HepG2 (cell line): ENCODE results near the gene PSMD3. TPM values are rescaled to one million over a fixed set of nuclear protein-coding genes. Genes with fewer than 3 reads are reported as not detected.

Experiments used
- BCL6 ChIP-seq: IDR thresholded peaks from 2 replicates; pipeline ENCODE4 v1.6.1; 2016; ENCODE audit warnings: missing genetic modification reagents, missing compliant biosample characterization
- E2F1 ChIP-seq: sonication (generic); formaldehyde crosslinking; IDR thresholded peaks from 2 replicates; pipeline ENCODE4 v1.5.0; 2020; ENCODE audit warnings: missing genetic modification reagents
- EP300 ChIP-seq, 3 experiments: sonication (generic) in 1 of 3; formaldehyde crosslinking in 1 of 3; IDR thresholded peaks; 2 replicates each; pipeline versions ENCODE4 v1.5.1 to v1.6.1; 2011 to 2020; ENCODE audit warnings: low read depth in 2 of 3, low read length in 2 of 3, borderline replicate concordance in 1 of 3, improper control_type of control experiment in 1 of 3, mild to moderate bottlenecking in 1 of 3, missing genetic modification reagents in 1 of 3, moderate library complexity in 1 of 3
- FOXA3 ChIP-seq: IDR thresholded peaks from 2 replicates; pipeline ENCODE4 v1.6.1; 2016; ENCODE audit warnings: missing genetic modification reagents, missing compliant biosample characterization
- FOXO1 ChIP-seq: sonication (generic); formaldehyde crosslinking; IDR thresholded peaks from 2 replicates; pipeline ENCODE4 v1.4.0; 2020; ENCODE audit warnings: missing genetic modification reagents
- FOXP1 ChIP-seq, 2 experiments: fragments of 450-650 bp in 1 of 2; IDR thresholded peaks; 2 replicates each; pipeline ENCODE4 v1.6.1; 2017 to 2018; ENCODE audit warnings: antibody characterized with exemption in 1 of 2
- NCOA1 ChIP-seq: sonication (generic); formaldehyde crosslinking; IDR thresholded peaks from 2 replicates; pipeline ENCODE4 v1.9.0; 2021; ENCODE audit warnings: missing genetic modification reagents
- NR2F6 ChIP-seq, 2 experiments: IDR thresholded peaks; 2 replicates each; pipeline ENCODE4 v1.6.1; 2016; ENCODE audit warnings: antibody characterized with exemption in 1 of 2, mild to moderate bottlenecking in 1 of 2
- PITX1 ChIP-seq: sonication (generic); formaldehyde crosslinking; IDR thresholded peaks from 2 replicates; pipeline ENCODE4 v1.5.1; 2020; ENCODE audit warnings: mild to moderate bottlenecking, missing genetic modification reagents
- PLRG1 ChIP-seq: fragments of 450-650 bp; conservative IDR thresholded peaks from 2 replicates; pipeline ENCODE4 v1.6.1; 2016
- RNF219 ChIP-seq: sonication (generic); formaldehyde crosslinking; IDR thresholded peaks from 2 replicates; pipeline ENCODE4 v1.5.0; 2020; ENCODE audit warnings: mild to moderate bottlenecking, missing genetic modification reagents
- RXRB ChIP-seq: IDR thresholded peaks from 2 replicates; pipeline ENCODE4 v1.6.1; 2016; ENCODE audit warnings: borderline replicate concordance, missing genetic modification reagents, missing compliant biosample characterization
- ZBTB39 ChIP-seq: sonication (generic); formaldehyde crosslinking; IDR thresholded peaks from 2 replicates; pipeline ENCODE4 v1.5.0; 2020; ENCODE audit warnings: missing genetic modification reagents
- ZMYM3 ChIP-seq: sonication (generic); formaldehyde crosslinking; IDR thresholded peaks from 2 replicates; pipeline ENCODE4 v1.5.1; 2020; ENCODE audit warnings: mild to moderate bottlenecking, missing genetic modification reagents
- ZMYM4 ChIP-seq: sonication (generic); formaldehyde crosslinking; IDR thresholded peaks from 2 replicates; pipeline ENCODE4 v1.8.1; 2023; ENCODE audit warnings: mild to moderate bottlenecking, missing genetic modification reagents
- ZNF235 ChIP-seq: sonication (generic); formaldehyde crosslinking; IDR thresholded peaks from 2 replicates; pipeline ENCODE4 v1.8.1; 2023; ENCODE audit warnings: mild to moderate bottlenecking, missing genetic modification reagents, borderline replicate concordance
- ZNF333 ChIP-seq: sonication (generic); formaldehyde crosslinking; IDR thresholded peaks from 2 replicates; pipeline ENCODE4 v1.4.0; 2020; ENCODE audit warnings: mild to moderate bottlenecking, missing genetic modification reagents, borderline replicate concordance
- ZNF354B ChIP-seq: sonication (generic); formaldehyde crosslinking; IDR thresholded peaks from 2 replicates; pipeline ENCODE4 v1.8.0; 2022; ENCODE audit warnings: mild to moderate bottlenecking, missing genetic modification reagents
- ZNF7 ChIP-seq: IDR thresholded peaks from 2 replicates; pipeline ENCODE4 v1.6.1; 2016; ENCODE audit warnings: missing biosample characterization, missing genetic modification reagents
- ZNF776 ChIP-seq: sonication (generic); formaldehyde crosslinking; IDR thresholded peaks from 2 replicates; pipeline ENCODE4 v1.4.0; 2020; ENCODE audit warnings: mild to moderate bottlenecking, missing genetic modification reagents
- ZSCAN31 ChIP-seq: sonication (generic); formaldehyde crosslinking; IDR thresholded peaks from 2 replicates; pipeline ENCODE4 v1.5.0; 2020; ENCODE audit warnings: low read depth, mild to moderate bottlenecking, missing genetic modification reagents
- polyA plus RNA-seq, 8 experiments: library from polyadenylated mRNA; depleted of rRNA in 3 of 8; stranded (reverse) in 7 of 8; unstranded in 1 of 8; fragments of >200 nt; fragmentation: Illumina TruSeq in 4 of 8; extraction: Trizol in 4 of 8; gene quantifications; 2 replicates each; pipeline versions ENCODE4 v1.2.1 to v1.2.3, GENCODE V29; 2011 to 2016; ENCODE audit warnings: low read depth in 4 of 8, missing spikeins in 1 of 8, mixed read lengths in 1 of 8; ENCODE audit not compliant: insufficient read depth in 1 of 8
- total RNA-seq, 5 experiments: library from RNA; depleted of rRNA; stranded (reverse); fragments of >200 nt; fragmentation: Illumina TruSeq; extraction: Trizol; gene quantifications; 2 replicates each; pipeline ENCODE4 v1.2.3, GENCODE V29; 2016; ENCODE audit warnings: low read depth in 1 of 5

The PSMD3 gene
- total and polyA plus RNA-seq, 2 of the 13 experiments (the other 11 are each of a cell fraction or from before 2014, with no cell fraction given): 97.4 to 146 TPM

GRCh38 chr17:39934324-39934723 lies 46.3 kb upstream of the PSMD3 start (continued):
- no peak for TF ChIP-seq FOXP1 (IDR thresholded peaks at IDR 0.05)
- TF ChIP-seq FOXP1 (CRISPR knock-in tag; IDR thresholded peaks at IDR 0.05): 0 out of 2 replicates have a peak, but pooled peaks have one; percentile 31
- TF ChIP-seq ZNF354B (CRISPR knock-in tag): no peak
- peak; percentile 32; the same call in 1 of the 2 replicates for TF ChIP-seq RXRB (CRISPR knock-in tag)
- TF ChIP-seq ZNF333: no peak
- TF ChIP-seq FOXO1 (CRISPR knock-in tag): peak; percentile 23; the same call in 1 of the 2 replicates
- TF ChIP-seq ZMYM4 (CRISPR knock-in tag): 0 out of 2 replicates have a peak, but pooled peaks have one; percentile 22
- peak; percentile 18; the same call in 1 of the 2 replicates for TF ChIP-seq FOXA3 (CRISPR knock-in tag)
- TF ChIP-seq NR2F6 (IDR thresholded peaks at IDR 0.05): no peak
- 0 out of 2 replicates have a peak, but pooled peaks have one; percentile 16 for TF ChIP-seq NR2F6 (CRISPR knock-in tag; IDR thresholded peaks at IDR 0.05)
- no peak for TF ChIP-seq NCOA1
- no peak for TF ChIP-seq E2F1 (CRISPR knock-in tag)
- TF ChIP-seq ZMYM3 (CRISPR knock-in tag): peak; percentile 43; the same call in 1 of the 2 replicates
- peak; percentile 88 for TF ChIP-seq ZNF7
- peak; percentile 58; the same call in 1 of the 2 replicates for TF ChIP-seq PITX1
- 0 out of 2 replicates have a peak, but pooled peaks have one; percentile 29 for TF ChIP-seq BCL6 (CRISPR knock-in tag)
- TF ChIP-seq ZNF235: no peak
- TF ChIP-seq ZSCAN31 (CRISPR knock-in tag): peak; percentile 17; the same call in 1 of the 2 replicates
- TF ChIP-seq ZBTB39 (CRISPR knock-in tag): no peak
- TF ChIP-seq ZNF776 (CRISPR knock-in tag): no peak
- TF ChIP-seq PLRG1: no peak
- TF ChIP-seq EP300 (IDR thresholded peaks at IDR 0.05; ENCODE audit: low read depth in 2 of 2, low read length in 2 of 2): peak in 1 of 2 experiments; percentile 10; a peak in 1 of 4 replicates
- TF ChIP-seq EP300 (CRISPR knock-in tag; IDR thresholded peaks at IDR 0.05; ENCODE audit: borderline replicate concordance): no peak
- TF ChIP-seq RNF219 (CRISPR knock-in tag): no peak
